ENCODE data around the gene STK4.

GRCh38 chr20:45110301-45110700, 144.0 kb downstream of the STK4 start:
- TF ChIP-seq POLR2A (IDR thresholded peaks at IDR 0.05) (no peak), CTCF (IDR thresholded peaks at IDR 0.05) (no peak)
